ENCODE measurements around the gene FYB2. TPM values are rescaled to one million over a fixed set of nuclear protein-coding genes. Genes with fewer than 3 reads are reported as not detected.

FYB2 gene
- total RNA-seq, 1 experiment from 2014 or later: 0.48 TPM

GRCh38 chr1:56868761-56869160 lies 49.6 kb upstream of the FYB2 start:
- Histone ChIP-seq H2AK5ac (ENCODE audit: insufficient read length, low read length) (no peak overlapping the region), H3K4me2 (ENCODE audit: insufficient read depth, insufficient read length, low read length) (no peak overlapping the region), H3K9ac (ENCODE audit: extremely low read depth, insufficient read length, low read length) (no peak overlapping the region), H3K56ac (ENCODE audit: insufficient read length, low read depth, low read length) (no peak overlapping the region), H3K27me3 (ENCODE audit: insufficient read depth, low read length) (no peaks in the 10 kb centered on the region), H2BK120ac (ENCODE audit: low read depth, low read length, poor library complexity, severe bottlenecking) (no peak overlapping the region), H3K4me1 (ENCODE audit: insufficient read depth, low read length) (no peaks in the 10 kb centered on the region), H3K79me2 (ENCODE audit: insufficient read depth, low read length) (no peaks in the 10 kb centered on the region), H3K23me2 (ENCODE audit: insufficient read length, low read depth, low read length, poor library complexity, severe bottlenecking) (no peaks in the 10 kb centered on the region), H3K14ac (ENCODE audit: insufficient read depth, low read length) (no peak overlapping the region), H3K27ac (ENCODE audit: insufficient read length, low read depth, low read length) (no peak overlapping the region), H3K4ac (ENCODE audit: low read depth, low read length) (no peak overlapping the region), H3K79me1 (ENCODE audit: insufficient read depth, low read depth, low read length, poor library complexity, severe bottlenecking) (no peaks in the 10 kb centered on the region), H2AFZ (ENCODE audit: low read length) (no peak overlapping the region), H3K18ac (ENCODE audit: insufficient read length, low read depth, low read length) (no peak overlapping the region), H2BK12ac (ENCODE audit: insufficient read length, low read depth, low read length) (no peak overlapping the region), H3K9me3 (ENCODE audit: control insufficient read depth, low read depth, low read length) (no peaks in the 10 kb centered on the region), H4K91ac (ENCODE audit: insufficient read length, low read depth, low read length) (no peak overlapping the region), H3K23ac (ENCODE audit: insufficient read length, low read depth, low read length) (no peak overlapping the region), H4K20me1 (ENCODE audit: control insufficient read depth, insufficient read depth, insufficient read length) (no peaks in the 10 kb centered on the region), H2BK15ac (ENCODE audit: low read depth, low read length) (no peak overlapping the region), H2BK20ac (ENCODE audit: low read depth, low read length, poor library complexity, severe bottlenecking) (no peak overlapping the region), H4K8ac (replicated peaks; ENCODE audit: insufficient read length, low read depth, low read length) (no peak overlapping the region), H4K5ac (ENCODE audit: insufficient read length, low read depth, low read length) (no peak overlapping the region), H3T11ph (ENCODE audit: low read length) (no peak overlapping the region), H2BK5ac (ENCODE audit: insufficient read length, low read length) (no peak overlapping the region)
- Mint-ChIP-seq H3K27me3 (ENCODE audit: low read depth) (no peaks in the 10 kb centered on the region; the same call in 1 of the 2 replicates), H3K4me1 (no peaks in the 10 kb centered on the region), H3K27ac (no peak overlapping the region), H3K4me3 (no peak overlapping the region), H3K36me3 (ENCODE audit: insufficient read depth in 1 of 3, low read depth in 3 of 3) (no peaks in the 10 kb centered on the region), H3K9me3 (no peaks in the 10 kb centered on the region)
- WGBS (ENCODE audit: extremely low coverage, insufficient read length, low lambda C conversion rate): no CpG with 5 or more reads among the region's 2 CpGs
- TF ChIP-seq CTCF (conservative IDR thresholded peaks at IDR 0.05): no peak
- no peak for DNase-seq

All from H9 (cell line).